GM12875 (cell line): ENCODE measurements around the gene ANKS1A.
A peak's percentile ranks its signal among the peaks of the same experiment; 100 is the strongest.
"Not testable (repeated sequence)": the region's sequence is repeated elsewhere in the genome, so short reads cannot be mapped to it uniquely, and the experiment has no call there.

Experiments
- H3K4me3 ChIP-seq: one replicate; pipeline ENCODE4 v1.5.1; 2011; ENCODE audit warnings: low read depth, low read length, control low read depth
- CTCF ChIP-seq: IDR thresholded peaks from 2 replicates; pipeline ENCODE4 v1.5.1; 2011; ENCODE audit warnings: low read depth, mild to moderate bottlenecking, control low read depth, inconsistent platforms, low read length, moderate library complexity, borderline replicate concordance; ENCODE audit not compliant: insufficient read depth

ANKS1A gene

GRCh38 chr6:34888874-34889555, at the start of gene ANKS1A:
TSS of gene ANKS1A (plus strand) at chr6:34889255. CDS start at chr6:34889403, 148 bp downstream.
- TF ChIP-seq CTCF, result no peak
- H3K4me3 ChIP-seq, result peak within 1 kb of the TSS; percentile 65

GRCh38 chr6:34839666-34840352, 49.2 kb upstream of the ANKS1A start:
- no peak overlapping the region for H3K4me3 ChIP-seq
- no peak for TF ChIP-seq CTCF

- not testable (repeated sequence) for H3K4me3 ChIP-seq
These were observed 40.0 kb upstream of the ANKS1A start for GRCh38 chr6:34849066-34849465.

- no peak for TF ChIP-seq CTCF
- H3K4me3 ChIP-seq, result no peak overlapping the region
These were observed 37.7 kb upstream of the ANKS1A start for GRCh38 chr6:34851361-34851760.

GRCh38 chr6:34852406-34853085, 36.5 kb upstream of the ANKS1A start:
- TF ChIP-seq CTCF, result no peak
- H3K4me3 ChIP-seq, result no peak overlapping the region

GRCh38 chr6:34855463-34855862, 33.6 kb upstream of the ANKS1A start:
- no peak for TF ChIP-seq CTCF
- no peak overlapping the region for H3K4me3 ChIP-seq

GRCh38 chr6:34858681-34859080, 30.4 kb upstream of the ANKS1A start:
- no peak for TF ChIP-seq CTCF
- H3K4me3 ChIP-seq, result no peak overlapping the region
